Psoas muscle (tissue), 8 donors: ENCODE measurements around the gene EXOC1L. TPM values are rescaled to one million over a fixed set of nuclear protein-coding genes. Genes with fewer than 3 reads are reported as not detected.

Experiments used
- ATAC-seq, 4 donors: fragments of 200-7000 bp; cut with Tn5 transposase; one replicate each; pipeline ENCODE4 v1.9.1; 2020; ENCODE audit warnings: moderate library complexity in 3 of 4, mild to moderate bottlenecking in 2 of 4
- DNase-seq, 2 donors: peaks; one replicate each; pipeline ENCODE4 v3.0.0-alpha.2; 2020
- H3K27ac ChIP-seq: fragments of 200-600 bp; one replicate; pipeline ENCODE4 v1.8.0; 2022
- H3K27me3 ChIP-seq, 3 donors: fragments of 200-600 bp in 1 of 3; one replicate each; pipeline versions ENCODE4 v1.6.1 to v1.8.0; 2013 to 2022; ENCODE audit warnings: low read length in 2 of 3, mild to moderate bottlenecking in 2 of 3, moderate library complexity in 1 of 3; ENCODE audit not compliant: insufficient read depth in 3 of 3
- H3K36me3 ChIP-seq, 2 donors: fragments of 200-600 bp in 1 of 2; one replicate each; pipeline versions ENCODE4 v1.6.1 to v1.8.0; 2013 to 2022; ENCODE audit warnings: low read depth in 1 of 2, mild to moderate bottlenecking in 1 of 2, moderate library complexity in 1 of 2; ENCODE audit not compliant: insufficient read depth in 1 of 2
- H3K4me1 ChIP-seq: fragments of 200-600 bp; one replicate; pipeline ENCODE4 v1.8.0; 2022
- H3K4me3 ChIP-seq: fragments of 200-600 bp; one replicate; pipeline ENCODE4 v1.8.0; 2022; ENCODE audit warnings: mild to moderate bottlenecking
- H3K9me3 ChIP-seq: fragments of 200-600 bp; one replicate; pipeline ENCODE4 v1.8.0; 2022
- WGBS, 3 donors: extraction: QIAGEN DNeasy Blood & Tissue Kit; methylation state at CpG; one replicate each; pipeline versions ENCODE4 v1.1.6 to v1.1.7; 2013; 5-methylcytosine and 5-hydroxymethylcytosine counted together
- intact Hi-C, 2 donors: fragments of 100-400 bp; cut with DNase I; formaldehyde crosslinking; loops; one replicate each; pipeline versions ENCODE4 v1.11.0 to v1.14.2; 2022
- polyA plus RNA-seq, 3 donors: library from polyadenylated mRNA; stranded (reverse); fragments of 200-250 nt; gene quantifications; one replicate each; pipeline ENCODE4 v1.2.3, GENCODE V29; 2013
- total RNA-seq, 4 donors: library from RNA; stranded (reverse); fragmentation: NEBNext Ultra II Directional in 2 of 4; extraction: Animal tissue kit (Norgen Biotek cat#: 25700) in 2 of 4; gene quantifications; one replicate each; pipeline versions ENCODE4 v1.2.1 to v1.2.4, GENCODE V29; 2021 to 2023
- TF ChIP-seq, protein P1 (sequence below): fragments of 200-600 bp; IDR thresholded peaks from one replicate; pipeline ENCODE4 v1.8.0; 2022; ENCODE audit warnings: antibody characterized with exemption
- donor health status: healthy with polysubstance abuse.
- donor health status: DM: no; HTN: no; CAD: no; lungs with moderate emphysema.
- donor health status: Bipolar disorder and iron deficiency.
- donor health status: healthy.
- donor health status: DM: yes; HTN: yes; CAD: no.
- donor health status: DM: no; HTN: no; CAD: no.
- donor health status: DM: no; HTN: no; CAD: no.
- donor health status: DM: yes; HTN: yes; CAD: no.

The EXOC1L gene
- total and polyA plus RNA-seq, 7 donors: not detected

DNA sequence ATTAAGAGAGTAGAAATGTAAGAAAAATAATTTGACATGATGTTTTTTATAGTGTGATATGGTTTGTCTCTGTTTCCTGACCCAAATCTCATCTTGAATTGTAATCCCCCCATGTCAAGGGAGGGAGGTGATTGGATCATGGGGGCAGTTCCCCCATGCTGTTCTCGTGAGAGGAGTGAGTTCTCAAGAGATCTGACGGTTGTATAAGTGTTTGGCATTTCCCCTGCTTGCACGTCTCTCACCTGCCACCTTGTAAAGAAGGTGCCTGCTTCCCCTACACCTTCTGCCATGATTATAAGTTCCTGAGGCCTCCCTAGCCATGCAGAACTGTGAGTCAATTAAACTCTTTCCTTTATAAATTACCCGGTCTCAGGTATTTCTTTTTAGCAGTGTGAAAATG is 34.8 kb upstream of the EXOC1L start:
- WGBS, 3 donors: 36 to 46% (median 42%) methylated on average over 4 of the region's 4 CpGs
- Histone ChIP-seq H3K27me3 (peaks cover 0 to 6% (median 2%) of the 10 kb centered on the region in 3 donors), H3K9me3 (no peaks in the 10 kb centered on the region), H3K4me3 (no peak overlapping the region), H3K27ac (no peak overlapping the region), H3K4me1 (no peaks in the 10 kb centered on the region), H3K36me3 (no peaks in the 10 kb centered on the region)
- ATAC-seq (no peak), DNase-seq (no peak)
- intact Hi-C loops: no loop called here
- TF ChIP-seq, protein P1, sequence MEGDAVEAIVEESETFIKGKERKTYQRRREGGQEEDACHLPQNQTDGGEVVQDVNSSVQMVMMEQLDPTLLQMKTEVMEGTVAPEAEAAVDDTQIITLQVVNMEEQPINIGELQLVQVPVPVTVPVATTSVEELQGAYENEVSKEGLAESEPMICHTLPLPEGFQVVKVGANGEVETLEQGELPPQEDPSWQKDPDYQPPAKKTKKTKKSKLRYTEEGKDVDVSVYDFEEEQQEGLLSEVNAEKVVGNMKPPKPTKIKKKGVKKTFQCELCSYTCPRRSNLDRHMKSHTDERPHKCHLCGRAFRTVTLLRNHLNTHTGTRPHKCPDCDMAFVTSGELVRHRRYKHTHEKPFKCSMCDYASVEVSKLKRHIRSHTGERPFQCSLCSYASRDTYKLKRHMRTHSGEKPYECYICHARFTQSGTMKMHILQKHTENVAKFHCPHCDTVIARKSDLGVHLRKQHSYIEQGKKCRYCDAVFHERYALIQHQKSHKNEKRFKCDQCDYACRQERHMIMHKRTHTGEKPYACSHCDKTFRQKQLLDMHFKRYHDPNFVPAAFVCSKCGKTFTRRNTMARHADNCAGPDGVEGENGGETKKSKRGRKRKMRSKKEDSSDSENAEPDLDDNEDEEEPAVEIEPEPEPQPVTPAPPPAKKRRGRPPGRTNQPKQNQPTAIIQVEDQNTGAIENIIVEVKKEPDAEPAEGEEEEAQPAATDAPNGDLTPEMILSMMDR: no peak

DNA sequence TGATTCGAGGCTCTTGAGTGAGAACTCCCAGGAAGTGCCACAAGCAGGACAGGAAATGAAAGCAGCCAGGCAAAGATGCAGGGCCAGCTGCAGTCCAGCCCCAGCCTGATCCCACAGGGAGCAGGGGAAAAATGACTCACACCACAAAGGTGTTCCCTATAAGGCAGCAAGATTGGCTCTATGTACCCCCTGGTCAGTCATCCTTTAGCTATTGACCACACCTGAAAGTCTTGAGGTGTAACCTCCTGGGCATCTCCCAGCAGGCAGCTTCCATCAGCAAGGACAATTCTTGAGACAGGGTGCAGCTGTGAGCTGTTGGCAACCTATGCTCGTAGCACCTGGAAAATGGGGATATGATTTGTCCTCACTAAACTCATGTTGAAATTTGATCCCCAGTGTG is 27.9 kb upstream of the EXOC1L start:
- H3K27me3 ChIP-seq: peaks cover 10 to 34% (median 13%) of the 10 kb centered on the region in 3 donors
- TF ChIP-seq, protein P1: no peak
- H3K9me3 ChIP-seq: no peaks in the 10 kb centered on the region
- H3K36me3 ChIP-seq: no peaks in the 10 kb centered on the region
- H3K4me1 ChIP-seq: no peaks in the 10 kb centered on the region
- DNase-seq (no peak), ATAC-seq (no peak)
- H3K27ac ChIP-seq: no peak overlapping the region
- 39 to 61% (median 54%) methylated on average over 2 of the region's 2 CpGs for WGBS, 3 donors
- no peak overlapping the region for H3K4me3 ChIP-seq
- intact Hi-C loops: no loop called here

DNA sequence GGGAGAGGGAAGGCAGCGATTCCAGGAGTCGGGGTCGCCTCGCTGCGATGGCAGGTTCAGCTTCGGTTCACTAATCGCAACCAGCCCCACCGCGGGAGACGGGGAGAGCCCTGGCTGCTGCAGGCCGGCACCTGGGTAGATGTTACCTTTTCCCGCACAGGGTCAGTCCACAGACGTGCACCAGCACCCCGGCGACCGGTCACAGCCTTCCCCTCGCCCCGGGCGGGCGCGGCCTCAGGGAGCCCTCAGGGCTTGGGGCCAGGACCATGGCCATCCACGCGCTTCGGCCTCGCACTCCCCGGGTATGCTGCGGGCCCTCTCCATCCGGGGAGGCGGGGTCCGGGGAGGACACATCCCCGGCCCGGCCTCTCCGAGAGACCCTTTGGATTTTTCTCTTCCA is 26.1 kb upstream of the EXOC1L start:
- H3K36me3 ChIP-seq: no peaks in the 10 kb centered on the region
- H3K27me3 ChIP-seq: peaks cover 8 to 40% (median 13%) of the 10 kb centered on the region in 3 donors
- 2 to 3% (median 3%) methylated on average over 31 to 33 of the region's 33 CpGs for WGBS, 3 donors
- peak overlapping the region; percentile 12 for H3K4me3 ChIP-seq
- DNase-seq (no peak), ATAC-seq (no peak)
- no peaks in the 10 kb centered on the region for H3K4me1 ChIP-seq
- no peaks in the 10 kb centered on the region for H3K9me3 ChIP-seq
- no peak overlapping the region for H3K27ac ChIP-seq
- intact Hi-C loops: no loop called here
- TF ChIP-seq, protein P1: no peak

DNA sequence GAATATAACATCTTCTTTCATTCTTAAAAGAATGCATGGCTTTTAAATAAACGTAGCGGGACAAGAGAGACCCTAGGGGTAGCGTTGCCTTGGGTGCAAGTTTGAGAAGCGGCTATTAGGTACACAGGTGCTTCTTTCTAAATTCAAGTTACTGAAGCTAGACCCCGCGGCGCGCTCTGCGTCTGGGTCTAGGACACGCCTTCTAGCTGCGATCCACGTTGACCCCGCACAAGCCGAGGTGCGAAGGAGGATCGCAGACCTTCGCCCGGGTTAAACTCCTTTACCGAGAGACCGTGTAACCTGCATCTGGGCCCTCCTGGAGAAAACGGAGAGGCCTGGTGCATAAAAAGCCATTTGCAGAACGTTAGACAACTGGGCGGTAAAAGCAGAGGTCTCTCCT is 25.5 kb upstream of the EXOC1L start:
- no peaks in the 10 kb centered on the region for H3K4me1 ChIP-seq
- peaks cover 8 to 40% (median 12%) of the 10 kb centered on the region in 3 donors for H3K27me3 ChIP-seq
- H3K9me3 ChIP-seq: no peaks in the 10 kb centered on the region
- whole genome bisulfite sequencing, 3 donors: 39 to 54% (median 42%) methylated on average over 23 of the region's 23 CpGs
- no peak overlapping the region for H3K4me3 ChIP-seq
- TF ChIP-seq, protein P1: no peak
- intact Hi-C loops: no loop called here
- DNase-seq (no peak), ATAC-seq (no peak)
- no peaks in the 10 kb centered on the region for H3K36me3 ChIP-seq
- no peak overlapping the region for H3K27ac ChIP-seq

DNA sequence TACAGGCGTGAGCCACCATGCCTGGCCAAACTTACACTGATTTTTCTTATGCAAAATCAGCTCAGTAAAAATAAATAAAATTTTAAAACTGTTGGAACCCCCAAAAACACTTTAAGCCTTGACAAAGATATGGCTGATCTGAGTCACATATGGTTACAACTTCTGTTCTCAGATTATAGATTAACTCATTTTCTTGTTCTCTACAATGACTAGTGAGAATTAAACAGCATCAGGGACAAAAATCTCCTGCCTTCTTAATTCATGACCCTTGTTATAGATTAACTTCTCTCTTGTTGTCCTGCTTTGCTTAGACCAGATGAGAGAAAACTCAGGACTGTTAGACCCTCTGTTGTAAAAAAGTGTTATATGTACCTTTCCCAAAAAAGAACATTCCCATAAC is 24.2 kb upstream of the EXOC1L start:
- TF ChIP-seq, protein P1: no peak
- no peak overlapping the region for H3K27ac ChIP-seq
- H3K27me3 ChIP-seq: peaks cover 4 to 40% (median 8%) of the 10 kb centered on the region in 3 donors
- intact Hi-C loops: no loop called here
- DNase-seq (no peak), ATAC-seq (no peak)
- no peak overlapping the region for H3K4me3 ChIP-seq
- no peaks in the 10 kb centered on the region for H3K9me3 ChIP-seq
- H3K4me1 ChIP-seq: no peaks in the 10 kb centered on the region
- H3K36me3 ChIP-seq: no peaks in the 10 kb centered on the region
- 86 to 93% (median 92%) methylated on average over 1 of the region's 1 CpG for WGBS, 3 donors
